ENCODE measurements around the gene MLST8.
"Not testable (repeated sequence)": the region's sequence is repeated elsewhere in the genome, so short reads cannot be mapped to it uniquely, and the experiment has no call there.

MLST8 gene

DNA sequence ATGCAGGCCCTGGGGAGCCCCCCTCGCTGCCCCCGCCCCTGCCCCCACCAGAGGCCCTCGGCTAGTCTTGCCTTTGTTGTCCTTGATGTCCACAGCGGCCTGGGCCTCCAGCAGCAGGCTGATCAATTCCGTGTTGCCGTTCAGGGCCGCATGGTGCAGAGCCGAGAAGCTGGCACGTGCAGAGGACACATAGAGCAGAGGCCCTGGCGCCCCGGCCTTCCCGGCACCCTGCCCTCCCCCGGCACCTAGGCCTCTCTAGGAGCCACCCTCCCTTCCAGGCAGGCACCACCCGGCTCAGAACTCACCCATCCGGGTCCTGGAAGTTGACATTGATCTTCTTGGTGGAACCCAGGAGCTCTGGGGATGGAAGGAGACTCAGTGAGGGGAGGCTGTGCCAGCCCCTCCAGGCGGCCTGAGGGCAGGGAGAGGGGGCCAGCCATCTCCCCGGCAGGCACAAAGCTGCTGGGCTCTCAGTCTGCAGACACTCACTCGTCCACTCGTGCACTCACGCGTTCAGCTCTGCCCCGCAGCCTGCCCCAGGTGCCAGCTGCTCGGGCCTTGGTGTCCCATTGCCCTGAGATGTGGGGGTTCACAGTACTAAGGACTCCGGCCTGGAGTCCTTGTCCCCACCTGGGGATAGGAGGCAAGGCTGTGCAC lies 15.1 kb upstream of the MLST8 start:
- in situ Hi-C loops (cut with HindIII; ENCODE audit: low sequenced_read_pairs): no loop called here

DNA sequence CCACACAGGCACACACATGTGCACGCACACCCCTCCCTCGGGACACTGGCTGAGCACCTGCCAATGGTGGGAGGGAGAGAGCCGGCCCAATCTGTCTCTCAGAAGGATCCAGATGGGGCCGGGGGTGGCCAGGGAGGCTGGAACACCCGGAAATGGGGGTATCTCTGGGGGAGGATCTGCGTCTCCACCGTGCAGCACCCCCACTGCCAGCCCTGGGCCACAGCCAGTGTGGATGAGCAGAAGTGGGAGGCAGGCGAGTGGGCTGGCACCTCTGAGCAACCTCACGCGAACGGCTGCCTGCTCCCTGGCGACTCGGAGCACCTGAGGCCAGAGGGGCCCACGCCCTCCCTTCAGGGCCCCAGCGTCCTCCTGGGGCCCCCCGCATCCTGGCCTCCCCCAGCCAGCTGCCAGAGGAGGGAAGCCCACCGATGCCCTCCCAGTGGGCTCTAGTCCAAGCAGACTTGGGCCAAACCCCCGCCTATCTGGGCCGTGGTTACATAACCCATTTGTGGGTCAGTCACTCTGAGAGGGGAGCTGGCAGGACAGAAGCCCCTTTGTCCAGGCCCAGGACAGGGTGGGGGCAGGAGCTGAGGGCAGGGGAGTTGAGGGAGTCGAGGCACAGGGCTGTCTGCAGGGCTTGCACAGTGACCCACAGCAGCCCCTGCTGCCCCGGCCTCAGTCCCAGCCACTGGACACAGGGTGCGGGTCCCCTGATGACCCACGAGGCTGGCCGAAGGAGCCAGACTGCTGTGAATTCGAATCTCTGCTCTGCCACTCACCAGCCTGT lies 14.4 kb upstream of the MLST8 start:
- in situ Hi-C loops (cut with HindIII; ENCODE audit: low sequenced_read_pairs): no loop called here

DNA sequence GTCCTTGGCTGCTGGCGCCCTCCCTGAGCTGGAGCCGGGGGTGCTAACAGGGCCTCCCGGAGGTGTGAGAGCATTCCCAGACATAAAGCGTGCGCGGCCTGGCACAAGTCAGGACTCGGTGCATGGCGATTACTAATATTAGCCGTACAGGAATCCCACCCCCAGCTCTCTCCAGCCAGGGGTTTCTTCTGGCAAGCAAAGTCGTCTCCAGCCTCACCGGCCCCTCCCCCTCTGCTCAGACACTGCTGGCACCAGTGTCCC lies 13.9 kb upstream of the MLST8 start:
- in situ Hi-C loops (cut with HindIII; ENCODE audit: low sequenced_read_pairs): no loop called here

DNA sequence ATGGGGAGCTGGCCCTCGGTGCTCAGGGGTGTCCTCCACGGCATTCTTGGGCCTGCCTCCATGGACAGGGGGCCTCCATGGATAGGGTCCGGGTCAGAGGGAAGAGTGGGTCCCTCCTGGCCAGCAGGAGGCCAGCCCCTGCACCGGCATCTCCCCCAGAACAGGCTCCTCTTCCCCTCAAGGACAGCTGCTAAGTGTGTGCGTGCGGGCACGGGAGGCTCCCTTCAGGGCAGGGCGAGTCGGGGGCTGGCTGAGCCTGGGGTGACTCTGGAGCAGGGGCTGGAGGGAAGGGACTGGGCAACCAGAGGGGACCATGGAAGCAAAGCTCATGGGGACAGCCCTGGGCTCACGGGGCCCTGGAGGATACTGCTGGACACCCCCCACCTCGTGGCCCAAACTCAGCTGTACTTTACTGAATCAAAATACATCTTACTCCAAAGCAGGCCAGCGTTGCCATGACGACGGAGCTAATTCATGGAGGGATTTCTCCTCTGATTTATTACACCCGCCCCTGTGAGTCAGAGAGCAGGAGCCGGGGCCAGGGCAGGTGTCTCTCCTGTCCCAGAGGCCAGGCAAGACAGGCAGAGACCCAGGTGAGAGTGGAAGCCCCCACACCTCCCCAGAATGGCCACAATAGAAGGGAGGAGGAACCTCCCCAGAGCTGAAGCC lies 11.0 kb upstream of the MLST8 start:
- in situ Hi-C loops (cut with HindIII; ENCODE audit: low sequenced_read_pairs): no loop called here

DNA sequence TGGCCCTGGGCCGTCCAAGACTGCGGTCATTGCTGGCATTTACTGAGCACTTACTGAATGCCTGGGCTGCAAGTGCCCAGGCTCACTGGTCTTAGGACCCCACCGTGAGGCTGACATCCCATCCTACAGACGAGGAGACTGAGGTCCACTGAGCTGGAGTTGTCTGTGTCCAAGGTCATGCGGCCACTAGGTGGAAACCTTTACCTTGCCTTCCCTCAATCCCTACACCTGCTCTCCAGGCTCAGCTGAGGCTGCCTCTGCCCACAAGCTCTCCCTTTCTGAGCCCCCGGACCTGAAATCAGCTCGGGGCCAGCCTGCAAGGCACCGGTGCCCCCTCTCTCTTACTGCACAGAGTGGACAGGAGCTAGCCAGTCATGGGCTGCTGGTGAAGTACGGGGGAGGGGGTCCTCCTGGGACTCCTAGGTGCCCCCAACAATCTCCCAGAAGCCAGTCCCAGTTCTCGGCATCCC lies 10.4 kb upstream of the MLST8 start:
- in situ Hi-C loops (cut with HindIII; ENCODE audit: low sequenced_read_pairs): no loop called here

DNA sequence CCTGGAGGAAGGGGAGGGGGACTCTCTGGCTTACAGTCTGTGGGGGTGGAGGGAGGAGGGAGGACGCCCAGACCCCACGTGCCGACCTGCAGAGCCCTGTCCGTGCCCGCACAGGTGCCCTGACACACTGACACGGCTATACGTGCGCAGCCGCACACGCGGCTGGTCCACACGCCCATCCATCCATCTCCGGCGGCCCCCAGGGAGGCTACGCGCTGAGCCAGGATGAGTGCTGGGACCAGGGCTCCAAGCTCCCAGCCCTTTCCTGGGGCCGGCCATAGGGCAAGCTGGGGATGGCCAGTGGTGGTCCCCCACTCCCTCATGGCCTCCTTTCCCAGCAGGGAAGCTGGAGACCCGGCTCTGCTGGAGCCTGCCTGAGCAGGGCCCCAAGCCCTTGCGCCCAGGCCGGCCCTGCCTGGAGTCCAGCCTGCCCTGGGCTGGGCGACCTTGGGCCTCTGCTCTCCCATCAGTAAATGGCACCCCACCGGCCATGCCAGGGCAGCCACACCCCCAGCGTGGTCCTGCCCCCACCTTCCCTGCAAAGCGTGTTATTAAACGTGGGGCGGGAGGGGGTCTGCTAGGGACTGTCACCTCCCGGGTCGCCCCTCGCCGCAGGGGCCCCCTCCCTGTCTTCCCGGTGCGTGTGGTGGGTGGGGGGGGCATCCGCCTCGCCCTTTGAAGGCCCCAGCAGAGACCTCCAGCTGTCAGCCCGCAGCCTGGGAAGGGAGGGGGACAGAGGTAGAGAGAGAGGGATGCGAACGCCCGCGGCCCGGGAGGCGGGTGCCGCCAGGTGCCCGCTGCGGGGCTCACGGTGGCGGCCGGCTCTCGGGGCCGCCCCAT lies 9.7 kb upstream of the MLST8 start:
- in situ Hi-C loops (cut with HindIII; ENCODE audit: low sequenced_read_pairs): no loop called here

DNA sequence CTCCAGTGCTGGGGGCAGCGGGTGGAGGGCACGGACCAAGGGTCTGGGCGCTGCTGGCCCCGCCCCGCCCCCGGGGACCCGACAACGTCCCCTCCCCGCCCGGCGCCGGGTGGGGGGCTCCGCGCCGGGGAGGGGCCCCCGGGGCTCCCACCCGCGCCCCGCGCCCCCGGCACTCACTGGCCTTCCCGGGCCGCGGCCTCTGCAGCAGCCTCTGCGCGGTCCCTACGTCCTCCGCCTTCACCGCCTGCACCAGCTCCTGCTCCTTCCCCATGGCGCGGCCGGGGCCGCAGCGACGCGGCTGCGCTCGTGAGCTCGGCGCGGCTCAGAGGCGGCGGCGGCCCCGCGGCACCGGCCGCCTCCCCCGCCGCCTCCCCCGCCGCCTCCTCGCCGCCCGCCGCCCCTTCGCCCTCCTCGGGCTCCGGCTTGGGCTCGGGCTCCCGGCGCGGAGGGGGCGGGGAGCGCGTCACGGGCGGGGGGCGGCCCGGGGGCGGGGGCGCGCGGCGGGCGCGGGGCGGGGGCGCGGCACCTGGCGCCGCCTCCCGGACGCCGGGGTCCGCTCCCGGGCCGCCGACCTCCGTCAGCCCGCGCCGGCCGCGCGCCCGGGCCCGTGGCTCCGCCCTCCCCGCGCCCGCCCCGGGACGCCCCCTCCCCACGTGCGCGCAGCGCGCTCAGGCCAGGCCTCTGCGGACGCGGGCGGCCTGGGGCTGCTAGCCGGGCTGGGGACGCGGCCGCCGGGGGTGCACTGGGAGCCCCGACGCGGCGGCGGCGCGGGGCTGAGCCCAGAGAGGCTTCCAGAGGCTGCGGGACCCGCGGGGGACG lies 8.9 kb upstream of the MLST8 start, which contains the start of gene CASKIN1:
TSS of gene CASKIN1 (minus strand) at position 444 of the 819 bp plus-strand sequence. CDS start at position 271, 173 bp downstream.
- in situ Hi-C loops (cut with HindIII; ENCODE audit: low sequenced_read_pairs): no loop called here

DNA sequence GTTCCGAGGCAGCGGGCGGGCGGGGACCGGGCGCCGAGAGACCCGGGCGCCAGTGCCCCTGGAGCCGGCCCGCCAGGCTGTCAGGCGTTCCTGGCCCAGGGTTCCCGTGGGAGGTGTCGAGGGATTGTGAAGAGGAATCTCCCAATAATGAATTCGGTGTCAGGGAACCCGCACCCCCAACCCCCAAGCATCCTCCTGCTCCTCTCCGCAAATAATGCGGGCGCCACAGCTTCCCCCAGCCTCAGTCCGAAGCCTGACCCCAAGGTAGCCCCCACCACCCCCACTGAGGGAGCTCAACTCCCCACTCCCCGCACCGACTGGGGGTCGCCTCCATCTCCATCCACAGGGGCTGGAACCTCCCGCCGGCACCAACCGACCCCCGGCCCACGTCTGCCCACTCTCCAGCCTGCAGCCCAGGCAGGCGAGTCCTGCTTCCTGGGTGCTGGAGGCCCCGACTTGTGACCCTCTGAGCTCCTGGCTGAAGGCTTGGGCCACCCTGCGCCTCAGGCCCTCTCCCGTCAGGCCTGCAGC lies 8.2 kb upstream of the MLST8 start:
- in situ Hi-C loops (cut with HindIII; ENCODE audit: low sequenced_read_pairs): no loop called here

DNA sequence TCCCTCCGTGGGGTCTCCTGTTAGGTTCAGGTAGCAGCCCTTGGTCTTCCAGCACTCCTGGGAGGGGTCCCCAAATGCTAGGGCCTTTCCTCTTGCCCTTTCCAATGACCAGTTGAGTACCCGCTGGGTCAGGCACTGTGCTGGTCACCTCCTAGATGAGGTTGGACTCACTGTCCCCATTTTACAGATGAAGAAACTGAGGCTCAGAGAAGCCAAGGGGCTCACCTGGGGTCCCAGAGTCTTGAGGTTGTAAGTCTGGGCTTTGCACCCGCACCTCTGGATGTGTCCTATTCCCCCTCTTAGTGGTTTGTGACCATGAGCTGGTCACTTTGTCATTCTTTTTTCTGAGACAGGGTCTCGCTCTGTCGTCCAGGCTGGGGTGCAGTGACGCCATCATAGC lies 7.5 kb upstream of the MLST8 start:
- in situ Hi-C loops (cut with HindIII; ENCODE audit: low sequenced_read_pairs): no loop called here

DNA sequence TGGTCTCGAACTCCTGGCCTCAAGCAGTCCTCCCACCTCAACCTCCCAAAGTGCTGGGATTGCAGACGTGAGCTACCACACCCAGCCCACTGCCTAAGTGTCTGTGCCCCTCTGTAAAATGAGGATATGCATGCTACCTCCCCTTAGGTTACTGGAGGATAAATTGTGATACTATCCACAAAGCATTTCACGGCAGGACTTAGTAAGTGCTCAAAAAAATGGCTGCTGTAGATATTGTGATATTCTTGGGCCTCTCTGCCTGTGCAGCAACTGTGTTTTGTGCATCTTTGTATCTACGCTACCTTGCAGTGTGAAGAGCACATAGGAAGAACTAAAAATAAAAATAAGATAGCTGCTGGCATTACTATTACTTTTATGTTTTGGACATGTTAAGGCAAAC lies 7.0 kb upstream of the MLST8 start:
- in situ Hi-C loops (cut with HindIII; ENCODE audit: low sequenced_read_pairs): no loop called here

DNA sequence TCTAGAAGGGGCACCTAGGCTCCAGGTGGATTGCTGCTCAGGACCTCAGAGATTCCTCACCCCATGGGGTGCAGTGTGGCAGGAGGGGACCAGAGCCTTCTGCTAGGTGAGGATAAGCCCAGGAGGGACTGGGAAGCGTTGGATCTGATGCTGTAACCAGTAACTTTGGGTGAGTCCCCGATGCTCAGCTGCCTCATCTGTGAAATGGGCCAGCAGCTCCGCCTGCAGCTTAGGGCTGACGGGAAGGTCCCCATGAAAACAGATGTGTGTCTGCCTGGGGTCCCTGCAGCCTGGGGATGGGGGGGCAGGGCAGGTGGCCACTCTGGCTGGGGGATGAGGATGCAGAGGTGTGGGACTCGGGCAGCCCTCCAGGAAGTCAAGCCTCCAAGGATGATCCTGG lies 6.2 kb upstream of the MLST8 start:
- in situ Hi-C loops (cut with HindIII; ENCODE audit: low sequenced_read_pairs): no loop called here

DNA sequence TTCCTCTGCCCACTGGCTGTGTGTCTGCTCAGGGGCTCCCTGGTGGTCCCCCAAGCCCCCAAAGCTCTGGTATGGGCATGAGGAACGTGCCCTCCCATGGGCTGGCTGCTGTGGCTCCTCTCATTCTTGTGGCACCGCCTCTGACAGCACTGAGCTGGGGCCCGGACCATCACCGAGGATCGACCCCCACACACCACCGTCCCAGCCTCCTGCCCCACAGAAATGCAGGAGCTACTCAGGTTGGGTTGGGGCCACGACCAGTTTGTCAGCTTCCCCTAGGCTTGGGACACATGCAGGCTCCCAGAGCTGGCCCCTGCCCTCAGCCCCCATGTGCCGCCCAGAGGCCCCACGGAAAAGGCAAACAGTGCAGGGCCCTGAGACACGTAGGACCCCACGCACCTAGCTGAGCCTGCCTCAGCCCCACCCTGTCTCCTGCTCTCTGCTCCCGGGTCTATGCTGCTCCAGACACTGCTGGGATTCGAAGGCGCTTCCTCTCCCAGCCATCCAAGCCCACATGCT lies 5.6 kb upstream of the MLST8 start:
- in situ Hi-C loops (cut with HindIII; ENCODE audit: low sequenced_read_pairs): no loop called here

DNA sequence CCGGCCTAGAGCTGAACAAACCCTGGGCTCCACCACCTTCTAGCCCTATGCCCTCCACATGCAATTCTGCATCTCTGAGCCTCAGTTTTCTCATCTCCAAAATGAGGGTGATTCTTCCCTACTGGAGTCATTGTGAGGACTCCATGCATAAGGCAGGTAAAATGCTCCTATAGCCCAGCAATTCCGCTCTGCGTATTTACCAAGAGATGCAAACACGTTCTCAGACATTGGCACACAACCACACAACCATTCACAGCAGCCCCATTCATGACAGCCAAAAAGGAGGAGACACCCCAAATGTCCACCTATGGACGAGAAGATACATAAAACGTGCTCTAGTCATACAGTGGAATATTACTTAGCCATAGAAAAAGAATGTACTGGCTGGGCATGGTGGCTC lies 4.9 kb upstream of the MLST8 start:
- in situ Hi-C loops (cut with HindIII; ENCODE audit: low sequenced_read_pairs): no loop called here

DNA sequence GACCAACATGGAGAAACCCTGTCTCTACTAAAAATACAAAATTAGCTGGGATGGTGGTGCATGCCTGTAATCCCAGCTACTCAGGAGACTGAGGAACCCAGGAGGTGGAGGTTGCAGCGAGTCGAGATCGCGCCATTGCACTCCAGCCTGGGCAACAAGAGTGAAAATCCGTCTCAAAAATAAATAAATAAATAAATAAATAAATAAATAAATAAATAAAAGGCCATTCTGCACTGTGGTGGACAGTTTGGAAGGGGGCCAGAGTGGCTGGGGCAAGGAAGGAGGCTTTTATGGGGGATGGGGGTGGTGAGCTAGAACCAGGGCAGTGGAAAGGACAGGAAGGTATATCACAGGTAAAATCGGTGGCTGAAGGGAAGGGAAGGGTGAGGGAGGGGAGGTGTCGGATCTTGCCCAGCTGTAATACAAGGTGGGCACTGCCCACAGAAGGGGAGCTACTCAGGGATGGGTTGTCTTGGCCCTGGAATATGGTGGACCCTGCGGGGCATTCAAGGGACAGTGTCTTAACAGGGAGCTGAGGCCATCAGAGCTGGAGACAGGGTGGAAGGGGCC lies 2.0 kb upstream of the MLST8 start:
- in situ Hi-C loops (cut with HindIII; ENCODE audit: low sequenced_read_pairs): not testable (repeated sequence)

DNA sequence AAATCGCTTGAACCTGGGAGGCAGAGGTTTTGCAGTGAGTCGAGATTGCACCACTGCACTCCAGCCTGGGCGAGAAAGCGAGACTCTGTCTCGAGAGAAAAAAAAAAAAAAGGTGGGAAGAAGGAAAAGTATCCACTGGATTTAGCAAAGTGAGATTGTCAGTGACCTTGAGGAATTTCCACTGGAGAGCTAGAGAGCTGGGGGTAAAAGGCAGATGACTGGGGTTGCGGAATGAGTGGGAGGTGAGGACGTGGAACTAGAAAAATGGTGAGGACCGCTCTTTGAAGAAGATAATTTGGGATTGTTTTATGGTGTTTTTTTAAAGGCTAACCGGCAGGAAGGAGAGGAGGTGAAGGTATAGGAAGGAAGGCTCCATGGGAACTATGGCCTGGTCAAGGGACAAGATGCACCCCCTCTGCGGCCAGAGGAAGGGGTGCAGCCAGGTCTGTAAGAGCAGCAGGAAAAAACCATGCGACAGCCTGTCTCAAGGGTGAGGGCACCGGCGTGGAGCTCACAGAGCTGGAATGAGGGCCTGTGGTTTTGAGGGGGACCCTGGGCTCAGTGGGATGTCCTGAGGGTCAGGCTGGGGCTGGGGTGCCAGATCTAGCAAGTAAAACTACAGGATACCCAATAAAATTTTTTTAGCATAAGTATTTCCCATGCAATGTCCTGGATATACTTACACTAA lies 694 bp upstream of the MLST8 start:
- in situ Hi-C loops (cut with HindIII; ENCODE audit: low sequenced_read_pairs): no loop called here

DNA sequence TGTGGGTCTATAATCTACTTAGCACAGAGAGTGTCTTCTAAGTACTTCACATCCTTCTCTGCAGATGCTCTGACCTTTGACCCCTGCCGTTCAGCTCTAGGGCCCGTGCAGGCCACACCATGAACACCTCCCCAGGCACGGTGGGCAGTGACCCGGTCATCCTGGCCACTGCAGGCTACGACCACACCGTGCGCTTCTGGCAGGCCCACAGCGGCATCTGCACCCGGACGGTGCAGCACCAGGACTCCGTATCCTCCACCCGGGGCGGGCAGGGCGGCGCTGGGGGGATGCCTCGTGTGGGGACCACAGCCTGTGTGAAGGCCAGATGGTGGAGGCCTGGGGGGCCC lies 686 bp downstream of the MLST8 start:
- in situ Hi-C loops (cut with HindIII; ENCODE audit: low sequenced_read_pairs): no loop called here

DNA sequence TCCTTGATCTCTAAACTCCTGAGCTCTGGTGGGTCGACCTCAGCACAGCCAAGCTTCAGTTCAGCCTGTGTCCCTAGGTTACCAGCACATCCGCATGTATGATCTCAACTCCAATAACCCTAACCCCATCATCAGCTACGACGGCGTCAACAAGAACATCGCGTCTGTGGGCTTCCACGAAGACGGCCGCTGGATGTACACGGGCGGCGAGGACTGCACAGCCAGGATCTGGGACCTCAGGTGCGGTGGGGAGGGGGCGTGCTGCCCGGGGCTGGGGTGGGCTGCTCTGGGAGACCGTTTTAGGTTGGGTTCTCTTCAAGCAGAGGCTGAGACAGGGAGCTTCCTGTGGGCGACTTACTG lies 1.1 kb downstream of the MLST8 start:
- in situ Hi-C loops (cut with HindIII; ENCODE audit: low sequenced_read_pairs): no loop called here

DNA sequence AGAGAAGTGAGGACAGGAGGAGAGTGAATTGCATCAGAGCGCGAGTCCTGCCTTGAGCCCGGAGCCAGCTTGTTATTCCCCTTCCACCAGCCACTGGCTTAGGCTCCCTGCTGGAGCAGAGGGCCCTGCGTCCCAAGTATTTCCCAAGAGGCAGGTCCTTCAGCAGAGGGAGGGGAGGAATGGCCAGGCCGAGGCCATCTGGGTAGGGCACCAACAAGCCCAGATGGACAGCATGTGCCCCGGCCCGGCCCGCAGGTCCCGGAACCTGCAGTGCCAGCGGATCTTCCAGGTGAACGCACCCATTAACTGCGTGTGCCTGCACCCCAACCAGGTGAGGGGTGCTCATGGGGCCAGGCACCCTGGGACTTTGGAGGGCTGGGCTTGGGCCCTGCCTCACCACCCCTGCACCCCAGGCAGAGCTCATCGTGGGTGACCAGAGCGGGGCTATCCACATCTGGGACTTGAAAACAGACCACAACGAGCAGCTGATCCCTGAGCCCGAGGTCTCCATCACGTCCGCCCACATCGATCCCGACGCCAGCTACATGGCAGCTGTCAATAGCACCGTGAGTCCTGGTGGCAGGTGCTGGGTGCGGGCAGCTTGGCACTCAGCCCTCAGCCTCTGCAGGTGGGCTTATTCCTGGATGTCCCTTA lies 1.7 kb downstream of the MLST8 start:
- in situ Hi-C loops (cut with HindIII; ENCODE audit: low sequenced_read_pairs): no loop called here

DNA sequence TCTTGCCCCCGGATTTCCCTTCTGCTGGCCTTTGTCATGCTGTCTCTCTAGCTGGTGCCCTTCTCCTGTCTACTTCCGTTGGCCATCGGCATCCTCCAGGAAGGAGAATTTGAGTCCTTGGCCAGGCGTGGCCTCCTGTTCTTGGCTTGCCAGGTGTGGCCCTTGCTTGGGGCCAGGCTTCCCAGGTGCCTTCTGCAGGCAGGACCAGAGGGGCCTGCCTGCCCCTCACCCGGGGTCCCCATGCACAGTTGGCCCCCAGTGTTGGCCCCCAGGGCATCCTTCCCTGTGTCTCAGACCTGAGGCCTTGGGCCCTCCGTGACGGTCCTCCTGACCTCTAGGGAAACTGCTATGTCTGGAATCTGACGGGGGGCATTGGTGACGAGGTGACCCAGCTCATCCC lies 2.6 kb downstream of the MLST8 start:
- in situ Hi-C loops (cut with HindIII; ENCODE audit: low sequenced_read_pairs): no loop called here

All from DLD1 (cell line).